ENCODE results near the gene RBBP5.

The RBBP5 gene

GRCh38 chr1:205118752-205119151, 3.0 kb downstream of the RBBP5 start:
- no peak for TF ChIP-seq CTCF (IDR thresholded peaks at IDR 0.05; ENCODE audit: extremely low read depth, insufficient read depth, missing control alignments)
- in situ Hi-C loops (cut with MboI; ENCODE audit: low pct_unique_long_range_greater_than_20kb, low sequenced_read_pairs, unreplicated experiment) = no loop called here
- no peak for DNase-seq (ENCODE audit: low spot score)

- no peak for TF ChIP-seq CTCF (IDR thresholded peaks at IDR 0.05; ENCODE audit: extremely low read depth, insufficient read depth, missing control alignments)
- DNase-seq (ENCODE audit: low spot score) = no peak
- in situ Hi-C loops (cut with MboI; ENCODE audit: low pct_unique_long_range_greater_than_20kb, low sequenced_read_pairs, unreplicated experiment) = no loop called here
These were observed 10.4 kb downstream of the RBBP5 start for GRCh38 chr1:205111354-205111753.

- in situ Hi-C loops (cut with MboI; ENCODE audit: low pct_unique_long_range_greater_than_20kb, low sequenced_read_pairs, unreplicated experiment) = no loop called here
- DNase-seq (ENCODE audit: low spot score) = no peak
- no peak for TF ChIP-seq CTCF (IDR thresholded peaks at IDR 0.05; ENCODE audit: extremely low read depth, insufficient read depth, missing control alignments)
These were observed 12.1 kb downstream of the RBBP5 start for GRCh38 chr1:205109711-205110110.

DNA sequence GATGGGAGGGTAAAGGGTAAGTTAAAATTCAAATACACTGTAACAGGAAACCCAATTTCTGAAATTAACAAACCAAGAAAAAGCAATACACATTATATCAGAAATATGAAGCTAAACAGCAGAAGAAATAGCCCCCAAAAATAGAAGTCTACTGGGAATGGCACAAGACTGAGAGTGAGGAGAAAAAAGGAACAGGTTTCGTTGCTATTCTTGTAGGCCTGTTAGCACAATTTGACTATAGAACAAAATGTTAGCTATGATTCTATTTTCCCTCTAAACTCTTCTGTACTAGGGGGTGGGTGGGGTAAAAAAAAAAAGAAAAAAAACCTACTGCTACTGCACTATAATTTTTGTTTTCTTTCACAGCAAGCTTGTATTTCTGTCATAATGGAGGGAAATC, 12.5 kb downstream of the RBBP5 start:
- no peak for TF ChIP-seq CTCF (IDR thresholded peaks at IDR 0.05; ENCODE audit: extremely low read depth, insufficient read depth, missing control alignments)
- DNase-seq (ENCODE audit: low spot score) = no peak
- in situ Hi-C loops (cut with MboI; ENCODE audit: low pct_unique_long_range_greater_than_20kb, low sequenced_read_pairs, unreplicated experiment) = no loop called here

- no peak for TF ChIP-seq CTCF (IDR thresholded peaks at IDR 0.05; ENCODE audit: extremely low read depth, insufficient read depth, missing control alignments)
These were observed 13.3 kb downstream of the RBBP5 start for GRCh38 chr1:205108464-205108863.

GRCh38 chr1:205107327-205107726, 14.5 kb downstream of the RBBP5 start:
- TF ChIP-seq CTCF (IDR thresholded peaks at IDR 0.05; ENCODE audit: extremely low read depth, insufficient read depth, missing control alignments) = no peak
- no peak for DNase-seq (ENCODE audit: low spot score)
- in situ Hi-C loops (cut with MboI; ENCODE audit: low pct_unique_long_range_greater_than_20kb, low sequenced_read_pairs, unreplicated experiment) = no loop called here

More at GRCh38 chr1:205108464-205108863, 13.3 kb downstream of the RBBP5 start:
- no peak for DNase-seq (ENCODE audit: low spot score)
- in situ Hi-C loops (cut with MboI; ENCODE audit: low pct_unique_long_range_greater_than_20kb, low sequenced_read_pairs, unreplicated experiment) = no loop called here

DNA sequence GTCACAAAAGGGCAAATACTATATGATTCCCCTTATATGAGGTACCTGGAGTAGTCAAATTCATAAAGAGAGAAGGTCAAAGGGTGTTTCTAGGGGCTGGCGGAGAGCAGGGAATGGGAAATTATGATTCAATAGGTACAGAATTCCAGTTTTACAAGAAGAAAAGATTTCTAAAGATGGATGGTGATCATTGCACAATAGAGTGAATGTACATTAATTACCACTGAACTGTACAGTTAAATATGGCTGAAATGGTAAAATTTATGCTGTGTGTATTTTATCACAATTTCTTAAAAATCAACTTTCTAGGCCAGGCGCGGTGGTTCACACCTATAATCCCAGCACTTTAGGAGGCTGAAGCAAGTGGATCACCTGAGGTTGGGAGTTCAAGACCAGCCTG, 19.4 kb downstream of the RBBP5 start:
- in situ Hi-C loops (cut with MboI; ENCODE audit: low pct_unique_long_range_greater_than_20kb, low sequenced_read_pairs, unreplicated experiment) = no loop called here
- DNase-seq (ENCODE audit: low spot score) = no peak
- no peak for TF ChIP-seq CTCF (IDR thresholded peaks at IDR 0.05; ENCODE audit: extremely low read depth, insufficient read depth, missing control alignments)
